A673 (cell line): ENCODE results near the gene NRN1. TPM values are rescaled to one million over a fixed set of nuclear protein-coding genes. Genes with fewer than 3 reads are reported as not detected.

ENCODE experiments used
- Bru-seq: library from RNA; stranded (reverse); fragments of 400-500 nt; gene quantifications from one replicate; lab custom pipeline; 2021; lab: Mats Ljungman, UMichigan
- BruChase-seq, 2 experiments: library from RNA; stranded (reverse); fragments of 400-500 nt; gene quantifications; one replicate each; lab custom pipeline; 2021; lab: Mats Ljungman, UMichigan
- BruUV-seq: library from RNA; stranded (reverse); fragments of 400-500 nt; replicated peaks from 2 replicates; lab custom pipeline; 2021; lab: Mats Ljungman, UMichigan
- CTCF ChIA-PET: fragments of 300-600 bp; sonication (Branson Sonifier 250); formaldehyde crosslinking; loops from one replicate; lab custom pipeline; 2022; ENCODE audit warnings: antibody characterized with exemption; lab: Charles Lee
- POLR2A ChIA-PET: fragments of 300-600 bp; sonication (Branson Sonifier 250); formaldehyde crosslinking; loops from one replicate; lab custom pipeline; 2022; ENCODE audit warnings: antibody characterized with exemption; ENCODE audit not compliant: low non-redundant PET; lab: Charles Lee
- DNase-seq: peaks from one replicate; pipeline ENCODE4 v3.0.0-alpha.2; 2015; ENCODE audit warnings: low spot score
- H3K27ac ChIP-seq: fragments of 200-600 bp; sonication (generic); 2 replicates; pipeline ENCODE4 v1.5.1; 2016; ENCODE audit warnings: mixed run types, low read depth, mild to moderate bottlenecking, mixed read lengths, antibody characterized with exemption, low read length; ENCODE audit not compliant: poor library complexity, severe bottlenecking
- H3K27me3 ChIP-seq: fragments of 200-600 bp; sonication (generic); replicated peaks from 2 replicates; pipeline ENCODE4 v1.6.1; 2017; ENCODE audit warnings: mixed run types, low read depth, mild to moderate bottlenecking, mixed read lengths, antibody characterized with exemption, low read length; ENCODE audit not compliant: insufficient read depth, poor library complexity
- H3K36me3 ChIP-seq: fragments of 200-600 bp; sonication (generic); 2 replicates; pipeline ENCODE4 v1.6.1; 2016; ENCODE audit warnings: mixed run types, mild to moderate bottlenecking, mixed read lengths, antibody characterized with exemption, low read length; ENCODE audit not compliant: insufficient read depth, poor library complexity, severe bottlenecking
- H3K4me1 ChIP-seq: fragments of 200-600 bp; sonication (generic); 2 replicates; pipeline ENCODE4 v1.6.1; 2017; ENCODE audit warnings: mixed run types, mild to moderate bottlenecking, mixed read lengths, antibody characterized with exemption, low read length; ENCODE audit not compliant: insufficient read depth, poor library complexity, severe bottlenecking
- H3K4me3 ChIP-seq: fragments of 200-600 bp; sonication (generic); 2 replicates; pipeline ENCODE4 v1.5.1; 2016; ENCODE audit warnings: low read depth, mixed run types, mild to moderate bottlenecking, mixed read lengths, low read length; ENCODE audit not compliant: poor library complexity, severe bottlenecking
- H3K9me3 ChIP-seq: fragments of 200-600 bp; sonication (generic); 2 replicates; pipeline ENCODE4 v1.6.1; 2016; ENCODE audit warnings: mixed run types, low read depth, mild to moderate bottlenecking, mixed read lengths, antibody characterized with exemption, low read length; ENCODE audit not compliant: poor library complexity, severe bottlenecking
- EZH2 ChIP-seq: fragments of 200-600 bp; sonication (generic); IDR thresholded peaks from 2 replicates; pipeline ENCODE4 v1.6.1; 2017; ENCODE audit warnings: borderline replicate concordance, low read depth, mild to moderate bottlenecking, mixed read lengths, antibody characterized with exemption, low read length; ENCODE audit not compliant: poor library complexity, severe bottlenecking
- intact Hi-C: fragments of 100-400 bp; cut with micrococcal nuclease; formaldehyde crosslinking; loops from one replicate; pipeline ENCODE4 v1.10.0; 2022; ENCODE audit not compliant: unreplicated experiment
- long read RNA-seq: library from polyadenylated mRNA; stranded (forward); transcript quantifications from one replicate; pipeline ENCODE4 v2.0.0, GENCODE V29; 2022
- total RNA-seq: library from RNA; stranded (reverse); gene quantifications from 2 replicates; pipeline ENCODE4 v1.2.3, GENCODE V29; 2021
- TF ChIP-seq, protein P1 (sequence below): fragments of 300-800, 200-600 bp; sonication (generic); conservative IDR thresholded peaks from 2 replicates; pipeline ENCODE4 v1.5.1; 2017; ENCODE audit warnings: low read depth, mild to moderate bottlenecking, antibody characterized with exemption, low read length, moderate library complexity, mixed read lengths

NRN1 gene, protein sequence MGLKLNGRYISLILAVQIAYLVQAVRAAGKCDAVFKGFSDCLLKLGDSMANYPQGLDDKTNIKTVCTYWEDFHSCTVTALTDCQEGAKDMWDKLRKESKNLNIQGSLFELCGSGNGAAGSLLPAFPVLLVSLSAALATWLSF
- total RNA-seq, result 37.0 and 46.1 TPM in 2 replicates
- Bru-seq, nascent RNA, result percentile 70 among the genes with signal in this experiment
- BruChase-seq, experiment 1, labeled RNA remaining after a 2-hour chase, result percentile 84 among the genes with signal in this experiment
- BruChase-seq, experiment 2, labeled RNA remaining after a 6-hour chase, result percentile 86 among the genes with signal in this experiment
- long read RNA-seq, transcript NRN1-201 (3 exons, 1,624 nt), result major isoform, 32 of 63 reads
- long read RNA-seq, partial matches to known transcripts, result 14 of 63 reads
- long read RNA-seq, other reads (novel, unspliced or antisense), result 16 of 63 reads

DNA sequence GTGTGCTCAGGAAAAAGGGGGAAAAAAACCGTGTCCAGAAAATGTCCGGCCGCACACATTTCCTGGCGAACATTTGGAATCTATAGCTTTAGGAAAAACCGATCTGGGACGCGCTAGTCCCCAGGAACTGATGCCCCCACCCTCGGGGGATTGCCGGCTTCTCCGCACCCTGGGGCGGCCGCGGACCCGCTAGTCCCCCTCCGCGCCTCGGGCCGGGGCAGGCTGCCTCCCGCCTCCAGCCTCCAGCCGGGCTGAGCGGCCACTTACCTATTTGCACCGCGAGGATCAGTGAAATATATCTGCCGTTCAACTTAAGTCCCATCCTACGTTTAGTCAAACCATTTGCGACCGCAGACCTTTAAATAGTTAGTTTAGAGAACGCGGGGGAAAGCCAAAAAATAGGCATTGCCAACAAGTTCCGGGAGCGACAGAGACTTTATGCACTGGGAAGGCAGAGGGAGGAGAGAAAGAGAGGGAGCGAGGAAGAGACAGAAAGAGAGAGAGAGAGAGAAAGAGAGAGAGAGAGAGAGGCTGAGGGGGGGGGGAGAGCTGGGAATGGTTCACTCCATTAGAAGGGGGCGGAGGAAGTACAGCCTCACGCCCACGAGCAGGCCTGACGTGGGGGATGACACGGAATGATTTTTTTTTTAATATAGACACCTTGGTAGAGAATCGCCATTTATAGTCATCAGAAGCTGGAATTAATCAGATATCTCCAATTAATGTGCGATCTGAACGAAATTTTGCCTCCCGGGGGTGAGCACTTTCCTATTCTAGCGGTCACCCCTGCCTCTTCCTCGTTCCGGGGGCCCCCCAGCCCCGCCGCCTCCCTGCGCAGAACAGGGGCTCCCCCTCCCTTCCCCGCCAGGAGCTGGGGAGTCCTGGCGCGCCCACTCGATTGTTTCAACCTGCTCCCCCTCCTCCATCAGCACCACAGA is at the start of gene NRN1:
Gene NRN1, minus strand, starts transcription at position 498 of the 938 bp plus-strand sequence. Its CDS starts 176 bp downstream, at position 322.
- CTCF ChIA-PET, result interaction anchor here (0.7 to 2.6 kb wide), 6 partner anchors 10 to 1045 kb away, joined by 3 to 20 read pairs (median 5); no protein-coding TSS in a partner anchor
- H3K27me3 ChIP-seq, result no peaks in the 10 kb centered on the region
- intact Hi-C loops, result no loop called here
- H3K27ac ChIP-seq, result peak within 1 kb of the TSS; percentile 90
- DNase-seq, result peak; percentile 74
- H3K9me3 ChIP-seq, result no peaks in the 10 kb centered on the region
- H3K36me3 ChIP-seq, result peaks cover 6% of the 10 kb centered on the region
- TF ChIP-seq, protein P1, sequence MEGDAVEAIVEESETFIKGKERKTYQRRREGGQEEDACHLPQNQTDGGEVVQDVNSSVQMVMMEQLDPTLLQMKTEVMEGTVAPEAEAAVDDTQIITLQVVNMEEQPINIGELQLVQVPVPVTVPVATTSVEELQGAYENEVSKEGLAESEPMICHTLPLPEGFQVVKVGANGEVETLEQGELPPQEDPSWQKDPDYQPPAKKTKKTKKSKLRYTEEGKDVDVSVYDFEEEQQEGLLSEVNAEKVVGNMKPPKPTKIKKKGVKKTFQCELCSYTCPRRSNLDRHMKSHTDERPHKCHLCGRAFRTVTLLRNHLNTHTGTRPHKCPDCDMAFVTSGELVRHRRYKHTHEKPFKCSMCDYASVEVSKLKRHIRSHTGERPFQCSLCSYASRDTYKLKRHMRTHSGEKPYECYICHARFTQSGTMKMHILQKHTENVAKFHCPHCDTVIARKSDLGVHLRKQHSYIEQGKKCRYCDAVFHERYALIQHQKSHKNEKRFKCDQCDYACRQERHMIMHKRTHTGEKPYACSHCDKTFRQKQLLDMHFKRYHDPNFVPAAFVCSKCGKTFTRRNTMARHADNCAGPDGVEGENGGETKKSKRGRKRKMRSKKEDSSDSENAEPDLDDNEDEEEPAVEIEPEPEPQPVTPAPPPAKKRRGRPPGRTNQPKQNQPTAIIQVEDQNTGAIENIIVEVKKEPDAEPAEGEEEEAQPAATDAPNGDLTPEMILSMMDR, result no peak
- peak within 1 kb of the TSS; percentile 66 for H3K4me3 ChIP-seq
- H3K4me1 ChIP-seq, result peaks cover 16% of the 10 kb centered on the region
- no TSS peak for BruUV-seq
- POLR2A ChIA-PET, result interaction anchor here (0.6 kb wide), 1 partner anchor 255 kb away, joined by 7 read pairs; no protein-coding TSS in a partner anchor

DNA sequence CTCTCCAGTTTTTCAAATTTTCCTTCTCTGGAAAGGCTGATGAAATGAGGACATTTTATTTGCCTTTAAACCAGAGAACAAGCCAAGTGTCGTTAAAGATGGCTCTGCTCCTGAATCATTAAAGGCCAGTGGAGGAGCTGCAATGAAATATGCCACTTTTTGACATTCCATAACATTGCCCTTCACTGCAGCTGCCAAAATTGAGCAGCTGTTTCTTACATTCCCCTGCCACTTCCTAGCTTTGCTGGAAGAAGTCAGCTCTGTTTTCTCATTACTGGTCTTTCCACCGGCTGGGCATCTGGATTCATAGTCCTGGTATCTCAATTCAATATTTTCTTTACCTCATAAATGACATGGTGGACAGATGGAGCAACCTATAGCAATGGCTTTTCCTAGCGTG is 45.5 kb upstream of the NRN1 start:
- TF ChIP-seq, protein P1, result no peak
- Histone ChIP-seq H3K36me3 (no peaks in the 10 kb centered on the region), H3K9me3 (no peaks in the 10 kb centered on the region), H3K4me3 (no peak overlapping the region), H3K27me3 (peaks cover 21% of the 10 kb centered on the region), H3K4me1 (no peaks in the 10 kb centered on the region), H3K27ac (no peak overlapping the region)
- no peak for DNase-seq
- intact Hi-C loops, result loop anchor here (10.0 kb wide), 1 partner anchor 263 kb away; no protein-coding TSS in a partner anchor
- CTCF ChIA-PET, result no interaction called here
- BruUV-seq, result no TSS peak
- POLR2A ChIA-PET, result no interaction called here

DNA sequence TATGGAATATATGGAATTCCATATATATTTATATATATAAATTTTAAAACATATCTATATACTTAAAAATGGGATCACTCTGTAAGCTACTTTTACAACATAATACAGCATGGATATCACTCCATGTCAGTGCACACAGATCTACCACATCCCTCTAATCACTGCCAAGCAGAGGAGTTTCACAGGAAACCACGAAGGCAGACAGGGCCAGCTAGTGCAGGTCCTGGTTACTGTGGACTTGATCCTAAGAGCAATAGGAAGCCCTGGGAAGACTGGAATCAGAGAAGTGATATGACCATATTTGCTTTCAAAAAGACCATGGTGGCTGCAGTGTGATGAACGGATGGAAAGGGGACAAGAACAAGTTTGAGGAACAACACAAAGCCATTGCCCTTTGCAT is 40.0 kb upstream of the NRN1 start:
- no TSS peak for BruUV-seq
- no peaks in the 10 kb centered on the region for H3K4me1 ChIP-seq
- no peak for DNase-seq
- ChIA-PET CTCF (no interaction called here), POLR2A (no interaction called here)
- H3K36me3 ChIP-seq, result no peaks in the 10 kb centered on the region
- H3K27ac ChIP-seq, result no peak overlapping the region
- no peaks in the 10 kb centered on the region for H3K9me3 ChIP-seq
- no peak overlapping the region for H3K4me3 ChIP-seq
- intact Hi-C loops, result no loop called here
- TF ChIP-seq EZH2, result no peak
- TF ChIP-seq, protein P1, result no peak
- H3K27me3 ChIP-seq, result peaks cover 15% of the 10 kb centered on the region
